Peyer's patch (tissue), 4 donors: ENCODE data around the gene HMG20B. TPM values are rescaled to one million over a fixed set of nuclear protein-coding genes. Genes with fewer than 3 reads are reported as not detected.

Source experiments
- DNase-seq, 3 donors: peaks; one replicate each; pipeline ENCODE4 v3.0.0-alpha.2; 2017 to 2019
- H3K27ac ChIP-seq, 4 donors: fragments of 200-600 bp; sonication (generic); one replicate each; pipeline ENCODE4 v1.5.1; 2016 to 2019
- H3K27me3 ChIP-seq, 2 donors: fragments of 200-600 bp; sonication (generic); one replicate each; pipeline ENCODE4 v1.5.1; 2019
- H3K36me3 ChIP-seq, 3 donors: fragments of 200-600 bp; sonication (generic); one replicate each; pipeline ENCODE4 v1.5.1; 2016 to 2019
- H3K4me1 ChIP-seq, 4 donors: fragments of 200-600 bp; sonication (generic); one replicate each; pipeline ENCODE4 v1.5.1; 2016 to 2019
- H3K4me3 ChIP-seq, 4 donors: fragments of 200-600 bp; sonication (generic); 1 replicate in 3 of 4; 2 replicates in 1 of 4; pipeline ENCODE4 v1.5.1; 2016 to 2019; ENCODE audit warnings: mild to moderate bottlenecking in 1 of 4
- H3K9me3 ChIP-seq, 4 donors: fragments of 200-600 bp; sonication (generic); one replicate each; pipeline ENCODE4 v1.5.1; 2016 to 2019; ENCODE audit warnings: mild to moderate bottlenecking in 1 of 4
- POLR2A ChIP-seq, 2 donors: fragments of 450-650 bp; IDR thresholded peaks; one replicate each; pipeline ENCODE4 v1.5.1; 2017; ENCODE audit warnings: antibody characterized with exemption in 2 of 2, mild to moderate bottlenecking in 2 of 2, moderate library complexity in 2 of 2
- small RNA-seq, 2 donors: library from RNA; depleted of rRNA; stranded (forward); fragments of <200 nt; gene quantifications; one replicate each; pipeline ENCODE3, GENCODE V24; 2016
- total RNA-seq, 4 donors: library from RNA; depleted of rRNA; stranded (reverse); fragments of >200 nt; gene quantifications; one replicate each; pipeline ENCODE4 v1.1.0, GENCODE V29; 2016
- TF ChIP-seq, protein P1 (sequence below), 6 experiments: fragments of 450-650 bp in 4 of 6; fragments of 200-600 bp in 2 of 6; sonication (generic) in 1 of 6; IDR thresholded peaks; one replicate each; pipeline ENCODE4 v1.5.1; 2017 to 2019; ENCODE audit warnings: antibody characterized with exemption in 6 of 6, mild to moderate bottlenecking in 3 of 6, moderate library complexity in 1 of 6

Gene HMG20B
- total RNA-seq, 4 donors from 2014 or later = 70.4 to 236 (median 117) TPM

GRCh38 chr19:3627351-3627723, 54.6 kb downstream of the HMG20B start:
- Histone ChIP-seq H3K9me3 (no peaks in the 10 kb centered on the region), H3K4me3 (peak overlapping the region in 3 of 4 donors; percentile 1 to 85 (median 83)), H3K4me1 (peaks cover 0 to 19% (median 8%) of the 10 kb centered on the region in 4 donors), H3K27me3 (no peaks in the 10 kb centered on the region), H3K36me3 (peaks cover 0 to 30% (median 0%) of the 10 kb centered on the region in 3 donors), H3K27ac (peak overlapping the region; percentile 90 to 98 (median 92))
- TF ChIP-seq, protein P1, sequence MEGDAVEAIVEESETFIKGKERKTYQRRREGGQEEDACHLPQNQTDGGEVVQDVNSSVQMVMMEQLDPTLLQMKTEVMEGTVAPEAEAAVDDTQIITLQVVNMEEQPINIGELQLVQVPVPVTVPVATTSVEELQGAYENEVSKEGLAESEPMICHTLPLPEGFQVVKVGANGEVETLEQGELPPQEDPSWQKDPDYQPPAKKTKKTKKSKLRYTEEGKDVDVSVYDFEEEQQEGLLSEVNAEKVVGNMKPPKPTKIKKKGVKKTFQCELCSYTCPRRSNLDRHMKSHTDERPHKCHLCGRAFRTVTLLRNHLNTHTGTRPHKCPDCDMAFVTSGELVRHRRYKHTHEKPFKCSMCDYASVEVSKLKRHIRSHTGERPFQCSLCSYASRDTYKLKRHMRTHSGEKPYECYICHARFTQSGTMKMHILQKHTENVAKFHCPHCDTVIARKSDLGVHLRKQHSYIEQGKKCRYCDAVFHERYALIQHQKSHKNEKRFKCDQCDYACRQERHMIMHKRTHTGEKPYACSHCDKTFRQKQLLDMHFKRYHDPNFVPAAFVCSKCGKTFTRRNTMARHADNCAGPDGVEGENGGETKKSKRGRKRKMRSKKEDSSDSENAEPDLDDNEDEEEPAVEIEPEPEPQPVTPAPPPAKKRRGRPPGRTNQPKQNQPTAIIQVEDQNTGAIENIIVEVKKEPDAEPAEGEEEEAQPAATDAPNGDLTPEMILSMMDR (IDR thresholded peaks at IDR 0.05) = no peak
- no peak for TF ChIP-seq POLR2A (IDR thresholded peaks at IDR 0.05)
- DNase-seq = no peak

Small RNA genes within 50 kb of the gene (small RNA-seq; reads per million reads assigned to genes)
- gene AC005786.1 = 0 reads per million in 2 donors

Other genes starting within 250 kb of the HMG20B start
- gene NFIC, start 206.4 kb upstream of the HMG20B start, total RNA-seq = 100 to 1,000 TPM in 1 of 4 donors, 10 to 100 TPM in 3; 34.7 to 191 (median 64.9) TPM
- gene SMIM24, start 92.4 kb upstream of the HMG20B start, total RNA-seq = 1,000 to 10,000 TPM in 1 of 4 donors, 100 to 1,000 TPM in 2, 10 to 100 TPM in 1; 75.9 to 1,153 (median 771) TPM
- gene SMIM44, start 89.5 kb upstream of the HMG20B start, total RNA-seq = 10 to 100 TPM in 1 of 4 donors, 1 to 10 TPM in 1, not detected in 2; 5.4 to 11.0 TPM
- gene DOHH, start 72.3 kb upstream of the HMG20B start, total RNA-seq = 10 to 100 TPM in 1 of 4 donors, 1 to 10 TPM in 3; 5.6 to 10.2 (median 9.5) TPM
- gene FZR1, start 66.6 kb upstream of the HMG20B start, total RNA-seq = 10 to 100 TPM; 24.8 to 75.1 (median 38.7) TPM
- gene TEKTIP1, start 33.8 kb upstream of the HMG20B start, total RNA-seq = 10 to 100 TPM in 1 of 4 donors, 1 to 10 TPM in 2, not detected in 1; 1.8 to 11.1 (median 2.4) TPM
- 100 to 1,000 TPM in 2 of 4 donors, 10 to 100 TPM in 2; 76.5 to 146 (median 104) TPM for gene MFSD12, start 15.4 kb upstream of the HMG20B start, total RNA-seq
- gene GIPC3, start 12.5 kb downstream of the HMG20B start, total RNA-seq = 1 to 10 TPM in 2 of 4 donors, under 1 TPM in 2; 0.13 to 5.8 (median 0.70) TPM
- gene TBXA2R, start 33.9 kb downstream of the HMG20B start, total RNA-seq = 1 to 10 TPM in 2 of 4 donors, under 1 TPM in 1, not detected in 1; 0.80 to 5.0 (median 1.6) TPM
- gene CACTIN, start 53.8 kb downstream of the HMG20B start, total RNA-seq = 10 to 100 TPM; 21.2 to 60.2 (median 33.3) TPM
- 10 to 100 TPM; 22.6 to 27.2 (median 26.1) TPM for gene PIP5K1C, start 127.5 kb downstream of the HMG20B start, total RNA-seq
- 100 to 1,000 TPM in 3 of 4 donors, 10 to 100 TPM in 1; 93.3 to 364 (median 286) TPM for gene TJP3, start 135.4 kb downstream of the HMG20B start, total RNA-seq
- gene APBA3, start 188.7 kb downstream of the HMG20B start, total RNA-seq = 10 to 100 TPM; 28.5 to 48.1 (median 41.8) TPM
- gene MRPL54, start 189.7 kb downstream of the HMG20B start, total RNA-seq = 10 to 100 TPM; 21.4 to 58.5 (median 47.2) TPM
- not detected for gene RAX2, start 199.3 kb downstream of the HMG20B start, total RNA-seq
- gene MATK, start 213.4 kb downstream of the HMG20B start, total RNA-seq = 10 to 100 TPM in 1 of 4 donors, 1 to 10 TPM in 3; 2.5 to 13.1 (median 5.6) TPM